GM12892 (cell line): ENCODE results near the gene GLT1D1. TPM values are rescaled to one million over a fixed set of nuclear protein-coding genes. Genes with fewer than 3 reads are reported as not detected.
"Not testable (repeated sequence)": the region's sequence is repeated elsewhere in the genome, so short reads cannot be mapped to it uniquely, and the experiment has no call there.

Source experiments
- DNase-seq: peaks from one replicate; pipeline ENCODE4 v3.0.0; 2011; ENCODE audit not compliant: insufficient read length
- FAIRE-seq: peaks from 2 replicates; lab custom pipeline; 2011; peaks lifted over from hg19 to GRCh38; lab: Jason Lieb, UNC
- POLR2A ChIP-seq: IDR thresholded peaks from 2 replicates; pipeline ENCODE4 v1.6.1; 2011; ENCODE audit warnings: low read depth, low read length, control low read depth
- POLR2AphosphoS5 ChIP-seq: IDR thresholded peaks from 2 replicates; pipeline ENCODE4 v1.6.1; 2011; ENCODE audit warnings: low read depth, low read length, control low read depth
- TAF1 ChIP-seq: IDR thresholded peaks from 2 replicates; pipeline ENCODE4 v1.6.1; 2011; ENCODE audit warnings: low read depth, mild to moderate bottlenecking, control low read depth, low read length, borderline replicate concordance
- polyA plus RNA-seq: library from polyadenylated mRNA; unstranded; fragments of >200 nt; gene quantifications from one replicate; pipeline ENCODE4 v1.2.1, GENCODE V29; 2012; ENCODE audit warnings: missing spikeins, inconsistent platforms; ENCODE audit not compliant: missing spikeins

Gene GLT1D1
- polyA plus RNA-seq, result 5.3 TPM

- FAIRE-seq (no peak), DNase-seq (no peak)
- no peak for TF ChIP-seq POLR2A
- no peak for TF ChIP-seq POLR2AphosphoS5
- TF ChIP-seq TAF1, result no peak
These were observed at the start of gene GLT1D1 for GRCh38 chr12:128852885-128853599. Gene GLT1D1 (plus strand): TSS chr12:128853478. CDS start chr12:128853582, 104 bp downstream.

DNA sequence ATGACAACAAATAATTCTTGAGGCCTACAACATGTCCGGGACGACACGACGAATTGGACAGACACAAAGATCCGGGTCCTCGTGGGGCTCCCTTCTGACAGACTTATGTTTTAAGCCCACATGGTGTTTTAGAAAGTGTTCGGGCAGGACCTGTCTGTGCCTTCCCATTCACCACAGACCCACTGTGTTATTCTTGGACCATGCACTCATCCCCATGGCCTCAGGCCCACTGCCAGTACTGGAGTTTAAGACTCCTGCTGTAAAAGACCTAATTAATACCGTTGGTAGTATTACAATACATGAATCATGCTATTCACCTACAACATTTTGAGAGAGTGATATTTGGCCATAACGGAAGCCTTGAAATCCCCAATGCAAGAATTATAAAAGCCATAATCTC, 49.5 kb upstream of the GLT1D1 start:
- DNase-seq, result no peak
- FAIRE-seq, result no peak
- TF ChIP-seq POLR2AphosphoS5 (no peak), POLR2A (no peak), TAF1 (no peak)

DNA sequence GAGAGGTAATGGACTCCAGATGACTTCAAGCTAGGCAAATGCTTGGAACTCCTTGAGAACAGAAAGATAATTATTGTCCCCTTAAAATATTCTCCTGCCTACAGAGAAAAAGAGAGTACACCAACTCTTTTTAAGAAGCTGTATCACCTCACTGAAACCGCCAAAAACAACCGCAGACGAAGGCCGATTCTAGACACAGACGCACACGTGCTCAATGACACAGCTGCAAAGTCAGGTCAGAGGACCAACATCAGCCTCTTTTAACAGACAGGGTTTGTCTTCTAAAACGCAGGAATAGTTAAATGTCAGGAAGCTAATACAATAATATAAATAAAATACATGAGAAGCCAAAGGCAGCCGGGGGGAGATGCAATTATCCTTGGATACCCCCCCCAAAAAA, 48.5 kb upstream of the GLT1D1 start:
- TF ChIP-seq POLR2A (no peak), POLR2AphosphoS5 (no peak), TAF1 (no peak)
- no peak for FAIRE-seq
- no peak for DNase-seq

DNA sequence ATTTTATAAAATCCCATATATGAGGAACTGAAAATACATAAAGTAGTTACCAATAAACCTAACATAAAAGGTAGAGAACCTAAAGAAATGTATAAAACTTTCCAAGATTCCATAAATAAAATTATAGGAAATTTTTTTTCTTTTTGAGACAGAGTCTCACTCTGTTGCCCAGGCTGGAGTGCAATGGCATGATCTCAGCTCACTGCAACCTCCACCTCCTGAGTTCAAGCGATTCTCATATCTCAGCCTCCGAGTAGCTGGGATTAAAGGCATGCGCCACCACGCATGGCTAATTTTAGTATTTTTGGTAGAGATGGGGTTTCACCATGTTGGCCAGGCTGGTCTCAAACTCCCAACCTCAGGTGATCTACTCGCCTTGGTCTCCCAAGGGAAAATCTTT, 47.9 kb upstream of the GLT1D1 start:
- FAIRE-seq, DNase-seq: not testable (repeated sequence)

DNA sequence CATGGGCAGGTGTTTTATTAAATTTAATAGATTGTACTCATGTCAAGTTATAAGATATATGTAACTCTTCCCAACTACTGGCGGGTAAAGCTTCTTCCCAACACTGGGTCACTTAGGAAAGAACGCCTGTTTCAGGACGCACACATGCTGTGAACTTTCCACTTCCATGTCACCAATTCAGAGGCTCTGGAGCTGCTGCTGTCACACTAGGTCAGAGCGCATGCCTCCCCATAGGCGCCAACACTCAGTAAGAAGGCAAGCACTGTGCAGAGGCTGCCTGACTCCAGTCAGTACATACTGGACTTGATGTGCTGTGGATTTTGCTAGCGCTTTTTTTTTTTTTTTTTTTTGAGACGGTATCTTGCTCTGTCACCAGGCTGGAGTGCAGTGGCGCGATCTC, 46.7 kb upstream of the GLT1D1 start:
- FAIRE-seq, result no peak
- no peak for TF ChIP-seq POLR2A
- TF ChIP-seq POLR2AphosphoS5, result no peak
- no peak for TF ChIP-seq TAF1

GRCh38 chr12:128807161-128807724, 46.0 kb upstream of the GLT1D1 start:
- TF ChIP-seq TAF1 (no peak), POLR2AphosphoS5 (no peak), POLR2A (no peak)
- FAIRE-seq, result no peak
- DNase-seq, result no peak

More for the DNA sequence above, 46.7 kb upstream of the GLT1D1 start:
- DNase-seq, result no peak

- DNase-seq (no peak), FAIRE-seq (no peak)
- no peak for TF ChIP-seq POLR2A
- TF ChIP-seq TAF1, result no peak
- no peak for TF ChIP-seq POLR2AphosphoS5
These were observed 44.6 kb upstream of the GLT1D1 start for GRCh38 chr12:128808651-128809050.

- TF ChIP-seq TAF1 (0 out of 2 replicates have a peak, but pooled peaks have one; percentile 29), POLR2AphosphoS5 (peak; percentile 69), POLR2A (peak; percentile 55)
- FAIRE-seq (peak; percentile 95), DNase-seq (no peak)
These were observed 42.8 kb upstream of the GLT1D1 start for GRCh38 chr12:128810182-128811127.

DNA sequence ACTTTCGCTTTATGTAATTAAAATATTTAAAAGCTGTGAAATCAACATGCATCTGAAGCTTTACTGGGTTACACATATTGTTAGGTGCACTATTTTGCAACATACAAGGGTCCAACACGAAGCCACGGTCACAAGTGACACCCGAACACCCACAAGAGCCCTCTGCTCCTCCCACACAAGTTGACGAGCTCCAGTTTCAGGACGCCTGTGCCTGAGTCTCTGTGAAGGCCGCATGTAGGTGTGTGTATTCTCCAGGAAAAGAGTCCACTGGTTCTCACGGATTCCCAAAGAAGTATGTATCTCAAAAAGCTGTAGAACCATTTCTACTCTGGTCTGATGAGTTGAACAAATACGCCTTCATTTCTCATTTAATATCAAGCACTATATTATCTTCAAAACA, 41.5 kb upstream of the GLT1D1 start:
- no peak for TF ChIP-seq POLR2A
- peak; percentile 52; the same call in 1 of the 2 replicates for TF ChIP-seq POLR2AphosphoS5
- FAIRE-seq (peak; percentile 89), DNase-seq (no peak)

GRCh38 chr12:128813392-128813791, 39.9 kb upstream of the GLT1D1 start:
- TF ChIP-seq POLR2AphosphoS5, result no peak
- no peak for TF ChIP-seq TAF1
- TF ChIP-seq POLR2A, result no peak

GRCh38 chr12:128813883-128814282, 39.4 kb upstream of the GLT1D1 start:
- DNase-seq, result no peak
- peak; percentile 94 for FAIRE-seq
- TF ChIP-seq POLR2A (no peak), TAF1 (no peak), POLR2AphosphoS5 (0 out of 2 replicates have a peak, but pooled peaks have one; percentile 17)

More at GRCh38 chr12:128813392-128813791, 39.9 kb upstream of the GLT1D1 start:
- DNase-seq, result no peak
- peak; percentile 70 for FAIRE-seq
